Liver (tissue), 3 donors: ENCODE results near the gene NRG3.
"Not testable (repeated sequence)": the region's sequence is repeated elsewhere in the genome, so short reads cannot be mapped to it uniquely, and the experiment has no call there.

Source experiments
- EGR1 ChIP-seq, 2 donors: IDR thresholded peaks; 2 replicates each; pipeline ENCODE4 v1.6.1; 2016 to 2018; ENCODE audit warnings: antibody characterized with exemption in 2 of 2, low read depth in 2 of 2
- GABPA ChIP-seq, 2 donors: IDR thresholded peaks in 1 of 2; conservative IDR thresholded peaks in 1 of 2; 2 replicates each; pipeline ENCODE4 v1.6.1; 2016; ENCODE audit warnings: antibody characterized with exemption in 2 of 2, mild to moderate bottlenecking in 1 of 2, moderate library complexity in 1 of 2
- HNF4A ChIP-seq, 2 donors: conservative IDR thresholded peaks; 2 replicates each; pipeline ENCODE4 v1.6.1; 2016; ENCODE audit warnings: antibody characterized with exemption in 2 of 2, mild to moderate bottlenecking in 2 of 2
- RAD21 ChIP-seq, 2 donors: IDR thresholded peaks; 2 replicates each; pipeline ENCODE4 v1.6.1; 2016; ENCODE audit warnings: antibody characterized with exemption in 2 of 2, mild to moderate bottlenecking in 2 of 2
- RXRA ChIP-seq, 2 donors: IDR thresholded peaks; 2 replicates each; pipeline ENCODE4 v1.6.1; 2017 to 2018; ENCODE audit warnings: antibody characterized with exemption in 2 of 2, mild to moderate bottlenecking in 1 of 2
- SP1 ChIP-seq: IDR thresholded peaks from 2 replicates; pipeline ENCODE4 v1.6.1; 2018; ENCODE audit warnings: antibody characterized with exemption, mild to moderate bottlenecking
- TAF1 ChIP-seq: conservative IDR thresholded peaks from 2 replicates; pipeline ENCODE4 v1.6.1; 2016; ENCODE audit warnings: antibody characterized with exemption, mild to moderate bottlenecking
- YY1 ChIP-seq: IDR thresholded peaks from 2 replicates; pipeline ENCODE4 v1.6.1; 2016; ENCODE audit warnings: antibody characterized with exemption, mild to moderate bottlenecking
- TF ChIP-seq, protein P1 (sequence below): fragments of 150-350 bp; IDR thresholded peaks from 2 replicates; pipeline ENCODE4 v1.5.1; 2017; ENCODE audit warnings: improper control_type of control experiment, low read depth, low read length; ENCODE audit not compliant: missing input control
- TF ChIP-seq, protein P2 (sequence below): IDR thresholded peaks from 2 replicates; pipeline ENCODE4 v1.6.1; 2016; ENCODE audit warnings: antibody characterized with exemption
- TF ChIP-seq, protein P3 (sequence below): IDR thresholded peaks from 2 replicates; pipeline ENCODE4 v1.6.1; 2016; ENCODE audit warnings: antibody characterized with exemption, mild to moderate bottlenecking
- TF ChIP-seq, protein P4 (sequence below): IDR thresholded peaks from 2 replicates; pipeline ENCODE4 v1.6.1; 2016; ENCODE audit warnings: antibody characterized with exemption
- TF ChIP-seq, protein P5 (sequence below): IDR thresholded peaks from 2 replicates; pipeline ENCODE4 v1.6.1; 2016; ENCODE audit warnings: antibody characterized with exemption
- donor health status: healthy.
- donor health status: healthy.

DNA sequence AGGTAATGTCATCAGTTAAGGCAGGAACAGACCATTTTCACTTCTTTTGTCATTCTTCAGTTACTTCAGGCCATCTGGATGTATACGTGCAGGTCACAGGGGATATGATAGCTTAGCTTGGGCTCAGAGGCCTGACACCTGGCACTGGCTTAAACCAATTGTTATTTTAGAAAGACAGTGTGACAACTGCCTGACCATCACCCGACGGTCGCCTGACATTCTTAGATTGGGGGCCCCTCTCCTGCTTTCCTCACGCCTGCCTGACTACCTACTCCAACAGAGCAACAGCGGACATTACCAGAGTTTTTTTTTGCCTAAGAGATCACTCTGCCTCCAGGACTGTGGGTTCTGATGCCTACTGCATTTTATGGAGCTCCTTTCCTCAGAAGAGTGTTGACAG lies 803.5 kb downstream of the NRG3 start:
- TF ChIP-seq, protein P1, sequence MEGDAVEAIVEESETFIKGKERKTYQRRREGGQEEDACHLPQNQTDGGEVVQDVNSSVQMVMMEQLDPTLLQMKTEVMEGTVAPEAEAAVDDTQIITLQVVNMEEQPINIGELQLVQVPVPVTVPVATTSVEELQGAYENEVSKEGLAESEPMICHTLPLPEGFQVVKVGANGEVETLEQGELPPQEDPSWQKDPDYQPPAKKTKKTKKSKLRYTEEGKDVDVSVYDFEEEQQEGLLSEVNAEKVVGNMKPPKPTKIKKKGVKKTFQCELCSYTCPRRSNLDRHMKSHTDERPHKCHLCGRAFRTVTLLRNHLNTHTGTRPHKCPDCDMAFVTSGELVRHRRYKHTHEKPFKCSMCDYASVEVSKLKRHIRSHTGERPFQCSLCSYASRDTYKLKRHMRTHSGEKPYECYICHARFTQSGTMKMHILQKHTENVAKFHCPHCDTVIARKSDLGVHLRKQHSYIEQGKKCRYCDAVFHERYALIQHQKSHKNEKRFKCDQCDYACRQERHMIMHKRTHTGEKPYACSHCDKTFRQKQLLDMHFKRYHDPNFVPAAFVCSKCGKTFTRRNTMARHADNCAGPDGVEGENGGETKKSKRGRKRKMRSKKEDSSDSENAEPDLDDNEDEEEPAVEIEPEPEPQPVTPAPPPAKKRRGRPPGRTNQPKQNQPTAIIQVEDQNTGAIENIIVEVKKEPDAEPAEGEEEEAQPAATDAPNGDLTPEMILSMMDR = not testable (repeated sequence)
- TF ChIP-seq, protein P2, sequence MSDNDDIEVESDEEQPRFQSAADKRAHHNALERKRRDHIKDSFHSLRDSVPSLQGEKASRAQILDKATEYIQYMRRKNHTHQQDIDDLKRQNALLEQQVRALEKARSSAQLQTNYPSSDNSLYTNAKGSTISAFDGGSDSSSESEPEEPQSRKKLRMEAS = not testable (repeated sequence)
- not testable (repeated sequence) for TF ChIP-seq EGR1 (IDR thresholded peaks at IDR 0.05; ENCODE audit: low read depth in 2 of 2); HNF4A (conservative IDR thresholded peaks at IDR 0.05); YY1; SP1; RAD21 (IDR thresholded peaks at IDR 0.05); TAF1; RXRA (IDR thresholded peaks at IDR 0.05); GABPA (IDR thresholded peaks at IDR 0.05 in 1 of 2, conservative IDR thresholded peaks at IDR 0.05 in 1 of 2)
- TF ChIP-seq, protein P3, sequence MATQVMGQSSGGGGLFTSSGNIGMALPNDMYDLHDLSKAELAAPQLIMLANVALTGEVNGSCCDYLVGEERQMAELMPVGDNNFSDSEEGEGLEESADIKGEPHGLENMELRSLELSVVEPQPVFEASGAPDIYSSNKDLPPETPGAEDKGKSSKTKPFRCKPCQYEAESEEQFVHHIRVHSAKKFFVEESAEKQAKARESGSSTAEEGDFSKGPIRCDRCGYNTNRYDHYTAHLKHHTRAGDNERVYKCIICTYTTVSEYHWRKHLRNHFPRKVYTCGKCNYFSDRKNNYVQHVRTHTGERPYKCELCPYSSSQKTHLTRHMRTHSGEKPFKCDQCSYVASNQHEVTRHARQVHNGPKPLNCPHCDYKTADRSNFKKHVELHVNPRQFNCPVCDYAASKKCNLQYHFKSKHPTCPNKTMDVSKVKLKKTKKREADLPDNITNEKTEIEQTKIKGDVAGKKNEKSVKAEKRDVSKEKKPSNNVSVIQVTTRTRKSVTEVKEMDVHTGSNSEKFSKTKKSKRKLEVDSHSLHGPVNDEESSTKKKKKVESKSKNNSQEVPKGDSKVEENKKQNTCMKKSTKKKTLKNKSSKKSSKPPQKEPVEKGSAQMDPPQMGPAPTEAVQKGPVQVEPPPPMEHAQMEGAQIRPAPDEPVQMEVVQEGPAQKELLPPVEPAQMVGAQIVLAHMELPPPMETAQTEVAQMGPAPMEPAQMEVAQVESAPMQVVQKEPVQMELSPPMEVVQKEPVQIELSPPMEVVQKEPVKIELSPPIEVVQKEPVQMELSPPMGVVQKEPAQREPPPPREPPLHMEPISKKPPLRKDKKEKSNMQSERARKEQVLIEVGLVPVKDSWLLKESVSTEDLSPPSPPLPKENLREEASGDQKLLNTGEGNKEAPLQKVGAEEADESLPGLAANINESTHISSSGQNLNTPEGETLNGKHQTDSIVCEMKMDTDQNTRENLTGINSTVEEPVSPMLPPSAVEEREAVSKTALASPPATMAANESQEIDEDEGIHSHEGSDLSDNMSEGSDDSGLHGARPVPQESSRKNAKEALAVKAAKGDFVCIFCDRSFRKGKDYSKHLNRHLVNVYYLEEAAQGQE = not testable (repeated sequence)
- TF ChIP-seq, protein P4, sequence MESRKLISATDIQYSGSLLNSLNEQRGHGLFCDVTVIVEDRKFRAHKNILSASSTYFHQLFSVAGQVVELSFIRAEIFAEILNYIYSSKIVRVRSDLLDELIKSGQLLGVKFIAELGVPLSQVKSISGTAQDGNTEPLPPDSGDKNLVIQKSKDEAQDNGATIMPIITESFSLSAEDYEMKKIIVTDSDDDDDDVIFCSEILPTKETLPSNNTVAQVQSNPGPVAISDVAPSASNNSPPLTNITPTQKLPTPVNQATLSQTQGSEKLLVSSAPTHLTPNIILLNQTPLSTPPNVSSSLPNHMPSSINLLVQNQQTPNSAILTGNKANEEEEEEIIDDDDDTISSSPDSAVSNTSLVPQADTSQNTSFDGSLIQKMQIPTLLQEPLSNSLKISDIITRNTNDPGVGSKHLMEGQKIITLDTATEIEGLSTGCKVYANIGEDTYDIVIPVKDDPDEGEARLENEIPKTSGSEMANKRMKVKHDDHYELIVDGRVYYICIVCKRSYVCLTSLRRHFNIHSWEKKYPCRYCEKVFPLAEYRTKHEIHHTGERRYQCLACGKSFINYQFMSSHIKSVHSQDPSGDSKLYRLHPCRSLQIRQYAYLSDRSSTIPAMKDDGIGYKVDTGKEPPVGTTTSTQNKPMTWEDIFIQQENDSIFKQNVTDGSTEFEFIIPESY = not testable (repeated sequence)
- TF ChIP-seq, protein P5, sequence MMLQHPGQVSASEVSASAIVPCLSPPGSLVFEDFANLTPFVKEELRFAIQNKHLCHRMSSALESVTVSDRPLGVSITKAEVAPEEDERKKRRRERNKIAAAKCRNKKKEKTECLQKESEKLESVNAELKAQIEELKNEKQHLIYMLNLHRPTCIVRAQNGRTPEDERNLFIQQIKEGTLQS = not testable (repeated sequence)
